Lower leg skin (tissue), 4 donors: ENCODE results near the gene KAZN. TPM values are rescaled to one million over a fixed set of nuclear protein-coding genes. Genes with fewer than 3 reads are reported as not detected.

Source experiments
- DNase-seq, 2 donors: peaks; one replicate each; pipeline ENCODE4 v3.0.0-alpha.2; 2019; ENCODE audit warnings: low spot score in 2 of 2
- H3K4me3 ChIP-seq: fragments of 200-600 bp; sonication (generic); 2 replicates; pipeline ENCODE4 v1.5.1; 2017; ENCODE audit warnings: mild to moderate bottlenecking, low read depth; ENCODE audit not compliant: poor library complexity, severe bottlenecking
- CTCF ChIP-seq, 3 donors: fragments of 450-650 bp; IDR thresholded peaks; one replicate each; pipeline ENCODE4 v1.5.1; 2016; ENCODE audit warnings: antibody characterized with exemption in 3 of 3, mild to moderate bottlenecking in 3 of 3, moderate library complexity in 2 of 3
- POLR2A ChIP-seq, 2 donors: fragments of 450-650 bp; IDR thresholded peaks; one replicate each; pipeline ENCODE4 v1.6.1; 2016 to 2017; ENCODE audit warnings: antibody characterized with exemption in 2 of 2, mild to moderate bottlenecking in 1 of 2, moderate library complexity in 1 of 2
- WGBS, 2 donors: methylation state at CpG; one replicate each; pipeline ENCODE4 v1.1.5; 2018; 5-methylcytosine and 5-hydroxymethylcytosine counted together
- intact Hi-C: fragments of 100-400 bp; cut with DNase I; formaldehyde crosslinking; loops from one replicate; pipeline ENCODE4 v1.15.0; 2023; ENCODE audit warnings: low total_unique reads
- total RNA-seq, 4 donors: library from RNA; depleted of rRNA; stranded (reverse); fragments of >200 nt; gene quantifications; one replicate each; pipeline ENCODE4 v1.1.0, GENCODE V29; 2016

KAZN gene
- total RNA-seq, 4 donors from 2014 or later = 21.4 to 36.0 (median 28.4) TPM

- H3K4me3 ChIP-seq = no peak overlapping the region
- intact Hi-C loops = no loop called here
- DNase-seq = no peak
- TF ChIP-seq POLR2A (IDR thresholded peaks at IDR 0.05) (no peak), CTCF (IDR thresholded peaks at IDR 0.05) (no peak)
- WGBS, 2 donors = 79 to 87% methylated on average over 14 to 15 of the region's 15 CpGs
Observed at GRCh38 chr1:14977338-14977931, 378.9 kb downstream of the KAZN start.

GRCh38 chr1:14980621-14981218 lies 382.2 kb downstream of the KAZN start:
- intact Hi-C loops = no loop called here
- no peak for DNase-seq
- WGBS, 2 donors = 59 to 60% methylated on average over 17 of the region's 17 CpGs
- no peak for TF ChIP-seq CTCF (IDR thresholded peaks at IDR 0.05)
- TF ChIP-seq POLR2A (IDR thresholded peaks at IDR 0.05) = no peak
- no peak overlapping the region for H3K4me3 ChIP-seq

- WGBS, 2 donors = 88 to 93% methylated on average over 13 to 14 of the region's 14 CpGs
- intact Hi-C loops = no loop called here
Observed at GRCh38 chr1:14982029-14982428, 383.5 kb downstream of the KAZN start.

GRCh38 chr1:14983277-14983676 lies 384.8 kb downstream of the KAZN start:
- no peak overlapping the region for H3K4me3 ChIP-seq
- WGBS, 2 donors = 89 to 92% methylated on average over 13 of the region's 13 CpGs
- TF ChIP-seq POLR2A (IDR thresholded peaks at IDR 0.05) = no peak
- TF ChIP-seq CTCF (IDR thresholded peaks at IDR 0.05) = no peak
- intact Hi-C loops = no loop called here
- DNase-seq = no peak

More at GRCh38 chr1:14982029-14982428, 383.5 kb downstream of the KAZN start:
- no peak for DNase-seq
- H3K4me3 ChIP-seq = no peak overlapping the region
- TF ChIP-seq POLR2A (IDR thresholded peaks at IDR 0.05) (no peak), CTCF (IDR thresholded peaks at IDR 0.05) (no peak)

- WGBS, 2 donors = 85 to 89% methylated on average over 8 of the region's 8 CpGs
- TF ChIP-seq POLR2A (IDR thresholded peaks at IDR 0.05) (no peak), CTCF (IDR thresholded peaks at IDR 0.05) (no peak)
- intact Hi-C loops = no loop called here
- DNase-seq = no peak
- H3K4me3 ChIP-seq = no peak overlapping the region
Observed at GRCh38 chr1:14986168-14986567, 387.7 kb downstream of the KAZN start.
